ENCODE data around the gene REEP3. TPM values are rescaled to one million over a fixed set of nuclear protein-coding genes. Genes with fewer than 3 reads are reported as not detected.
"Not testable (repeated sequence)": the region's sequence is repeated elsewhere in the genome, so short reads cannot be mapped to it uniquely, and the experiment has no call there.

REEP3 gene
- total RNA-seq, 1 experiment from 2014 or later = 39.6 TPM

DNA sequence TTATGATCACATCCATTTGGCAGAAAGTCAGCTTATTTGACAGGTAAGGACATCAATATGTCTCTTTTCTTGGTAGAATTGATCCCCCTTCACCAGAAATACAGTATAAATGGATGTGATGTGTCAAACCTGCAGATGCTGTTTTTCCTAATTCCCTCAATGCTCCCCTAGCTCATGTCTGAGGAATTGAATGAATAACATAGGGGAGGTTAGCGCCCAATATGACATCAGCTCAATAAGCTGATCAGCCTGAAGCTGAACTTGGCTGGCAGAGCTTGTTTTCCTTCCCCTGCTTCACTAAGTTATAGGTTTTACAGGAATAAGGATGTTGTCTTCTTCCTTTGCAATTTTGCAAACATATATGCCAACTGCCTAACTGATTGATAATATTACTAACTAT, 132.5 kb downstream of the REEP3 start:
- TF ChIP-seq EZH2 (IDR thresholded peaks at IDR 0.05; ENCODE audit: borderline replicate concordance, low read depth, low read length, poor library complexity, severe bottlenecking) = no peak
- no peak overlapping the region for H3K4me3 ChIP-seq (ENCODE audit: low read depth, low read length, poor library complexity, severe bottlenecking)
- no peaks in the 10 kb centered on the region for H3K4me1 ChIP-seq (ENCODE audit: insufficient read depth, low read length, poor library complexity, severe bottlenecking)
- H3K9me3 ChIP-seq (ENCODE audit: low read depth, low read length, poor library complexity, severe bottlenecking) = no peaks in the 10 kb centered on the region
- no peaks in the 10 kb centered on the region for H3K36me3 ChIP-seq (ENCODE audit: insufficient read depth, low read length, poor library complexity, severe bottlenecking)
- H3K27me3 ChIP-seq (replicated peaks; ENCODE audit: insufficient read depth, low read depth, low read length, poor library complexity) = no peaks in the 10 kb centered on the region
- ChIA-PET CTCF (no interaction called here), POLR2A (ENCODE audit: low non-redundant PET) (no interaction called here)
- intact Hi-C loops (cut with micrococcal nuclease; ENCODE audit: unreplicated experiment) = no loop called here
- no TSS peak for BruUV-seq (replicated peaks)
- no peak for DNase-seq (ENCODE audit: low spot score)
- H3K27ac ChIP-seq (ENCODE audit: low read depth, low read length, poor library complexity, severe bottlenecking) = no peak overlapping the region

DNA sequence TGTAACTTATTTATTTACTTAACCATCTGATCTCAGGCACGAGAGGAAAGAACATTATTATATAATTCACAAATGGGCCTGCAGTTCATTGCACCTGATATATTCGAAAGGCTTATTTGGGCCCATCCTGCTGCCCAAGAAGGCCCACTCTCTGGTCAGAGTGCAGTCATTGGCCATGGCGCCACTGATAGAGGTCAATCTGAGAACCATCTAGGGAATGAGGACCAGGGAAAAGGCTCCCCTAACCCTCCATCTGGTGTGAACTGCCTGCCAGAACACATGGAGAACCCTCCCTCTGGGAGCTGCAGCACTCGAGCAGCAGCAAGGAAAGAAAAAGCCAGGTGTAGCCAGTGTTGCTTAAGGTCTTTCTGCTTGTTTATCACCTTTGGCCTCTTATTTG, 136.6 kb downstream of the REEP3 start:
- no peaks in the 10 kb centered on the region for H3K4me1 ChIP-seq (ENCODE audit: insufficient read depth, low read length, poor library complexity, severe bottlenecking)
- BruUV-seq (replicated peaks) = no TSS peak
- no peak overlapping the region for H3K27ac ChIP-seq (ENCODE audit: low read depth, low read length, poor library complexity, severe bottlenecking)
- DNase-seq (ENCODE audit: low spot score) = no peak
- H3K27me3 ChIP-seq (replicated peaks; ENCODE audit: insufficient read depth, low read depth, low read length, poor library complexity) = no peaks in the 10 kb centered on the region
- H3K4me3 ChIP-seq (ENCODE audit: low read depth, low read length, poor library complexity, severe bottlenecking) = no peak overlapping the region
- ChIA-PET POLR2A (ENCODE audit: low non-redundant PET) (no interaction called here), CTCF (no interaction called here)
- H3K36me3 ChIP-seq (ENCODE audit: insufficient read depth, low read length, poor library complexity, severe bottlenecking) = no peaks in the 10 kb centered on the region
- TF ChIP-seq, protein P1, sequence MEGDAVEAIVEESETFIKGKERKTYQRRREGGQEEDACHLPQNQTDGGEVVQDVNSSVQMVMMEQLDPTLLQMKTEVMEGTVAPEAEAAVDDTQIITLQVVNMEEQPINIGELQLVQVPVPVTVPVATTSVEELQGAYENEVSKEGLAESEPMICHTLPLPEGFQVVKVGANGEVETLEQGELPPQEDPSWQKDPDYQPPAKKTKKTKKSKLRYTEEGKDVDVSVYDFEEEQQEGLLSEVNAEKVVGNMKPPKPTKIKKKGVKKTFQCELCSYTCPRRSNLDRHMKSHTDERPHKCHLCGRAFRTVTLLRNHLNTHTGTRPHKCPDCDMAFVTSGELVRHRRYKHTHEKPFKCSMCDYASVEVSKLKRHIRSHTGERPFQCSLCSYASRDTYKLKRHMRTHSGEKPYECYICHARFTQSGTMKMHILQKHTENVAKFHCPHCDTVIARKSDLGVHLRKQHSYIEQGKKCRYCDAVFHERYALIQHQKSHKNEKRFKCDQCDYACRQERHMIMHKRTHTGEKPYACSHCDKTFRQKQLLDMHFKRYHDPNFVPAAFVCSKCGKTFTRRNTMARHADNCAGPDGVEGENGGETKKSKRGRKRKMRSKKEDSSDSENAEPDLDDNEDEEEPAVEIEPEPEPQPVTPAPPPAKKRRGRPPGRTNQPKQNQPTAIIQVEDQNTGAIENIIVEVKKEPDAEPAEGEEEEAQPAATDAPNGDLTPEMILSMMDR (conservative IDR thresholded peaks at IDR 0.05; ENCODE audit: low read depth, low read length) = no peak
- no peak for TF ChIP-seq EZH2 (IDR thresholded peaks at IDR 0.05; ENCODE audit: borderline replicate concordance, low read depth, low read length, poor library complexity, severe bottlenecking)
- intact Hi-C loops (cut with micrococcal nuclease; ENCODE audit: unreplicated experiment) = no loop called here
- H3K9me3 ChIP-seq (ENCODE audit: low read depth, low read length, poor library complexity, severe bottlenecking) = no peaks in the 10 kb centered on the region

DNA sequence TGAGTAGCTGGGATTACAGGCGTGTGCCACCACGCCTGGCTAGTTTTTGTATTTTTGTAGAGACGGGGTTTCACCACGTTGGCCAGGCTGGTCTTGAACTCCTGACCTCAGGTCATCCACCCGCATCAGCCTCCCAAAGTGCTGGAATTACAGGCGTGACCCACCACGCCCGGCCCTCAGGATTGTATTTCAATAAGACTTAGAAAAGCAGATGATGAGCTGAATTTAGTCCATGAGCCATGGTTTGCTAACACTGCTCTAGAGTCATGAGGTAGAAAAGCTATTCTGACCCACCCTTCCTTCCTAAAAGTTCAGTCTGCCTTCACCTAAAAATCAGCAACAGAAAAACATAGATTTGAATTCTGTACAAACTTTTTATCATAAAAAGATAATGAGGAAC, 139.7 kb downstream of the REEP3 start:
- H3K36me3 ChIP-seq (ENCODE audit: insufficient read depth, low read length, poor library complexity, severe bottlenecking); DNase-seq (ENCODE audit: low spot score); H3K4me3 ChIP-seq (ENCODE audit: low read depth, low read length, poor library complexity, severe bottlenecking); BruUV-seq (replicated peaks); H3K9me3 ChIP-seq (ENCODE audit: low read depth, low read length, poor library complexity, severe bottlenecking); H3K27ac ChIP-seq (ENCODE audit: low read depth, low read length, poor library complexity, severe bottlenecking); intact Hi-C loops (cut with micrococcal nuclease; ENCODE audit: unreplicated experiment); H3K27me3 ChIP-seq (replicated peaks; ENCODE audit: insufficient read depth, low read depth, low read length, poor library complexity); CTCF ChIA-PET: not testable (repeated sequence)
- H3K4me1 ChIP-seq (ENCODE audit: insufficient read depth, low read length, poor library complexity, severe bottlenecking) = peaks cover 11% of the 10 kb centered on the region
- POLR2A ChIA-PET (ENCODE audit: low non-redundant PET) = interaction anchor here (0.5 kb wide), 1 partner anchor 1805 kb away, joined by 3 read pairs; no protein-coding TSS in a partner anchor

DNA sequence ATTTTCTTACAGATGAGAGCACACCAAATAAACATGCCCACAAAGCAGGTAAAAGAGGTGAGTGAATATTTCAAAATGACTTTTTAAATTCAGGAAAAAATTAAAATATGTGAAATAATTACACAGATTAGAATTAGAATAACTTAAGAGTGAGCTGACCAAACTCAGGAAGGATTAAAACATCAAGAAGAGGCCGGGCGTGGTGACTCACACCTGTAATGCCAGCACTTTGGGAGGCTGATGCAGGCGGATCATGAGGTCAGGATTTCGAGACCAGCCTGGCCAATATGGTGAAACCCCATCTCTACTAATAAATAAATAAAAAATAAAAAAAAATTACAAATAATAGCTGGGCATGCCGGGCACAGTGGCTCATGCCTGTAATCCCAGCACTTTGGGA, 140.1 kb downstream of the REEP3 start:
- BruUV-seq (replicated peaks) = no TSS peak
- no peak overlapping the region for H3K27ac ChIP-seq (ENCODE audit: low read depth, low read length, poor library complexity, severe bottlenecking)
- no peak overlapping the region for H3K4me3 ChIP-seq (ENCODE audit: low read depth, low read length, poor library complexity, severe bottlenecking)
- DNase-seq (ENCODE audit: low spot score) = no peak
- intact Hi-C loops (cut with micrococcal nuclease; ENCODE audit: unreplicated experiment) = no loop called here
- H3K4me1 ChIP-seq (ENCODE audit: insufficient read depth, low read length, poor library complexity, severe bottlenecking) = peaks cover 14% of the 10 kb centered on the region
- no peaks in the 10 kb centered on the region for H3K9me3 ChIP-seq (ENCODE audit: low read depth, low read length, poor library complexity, severe bottlenecking)
- no peaks in the 10 kb centered on the region for H3K27me3 ChIP-seq (replicated peaks; ENCODE audit: insufficient read depth, low read depth, low read length, poor library complexity)
- POLR2A ChIA-PET (ENCODE audit: low non-redundant PET) = interaction anchor here (0.5 kb wide), 1 partner anchor 1805 kb away, joined by 3 read pairs; no protein-coding TSS in a partner anchor
- CTCF ChIA-PET = no interaction called here
- TF ChIP-seq EZH2 (IDR thresholded peaks at IDR 0.05; ENCODE audit: borderline replicate concordance, low read depth, low read length, poor library complexity, severe bottlenecking) = no peak
- TF ChIP-seq, protein P1 (conservative IDR thresholded peaks at IDR 0.05; ENCODE audit: low read depth, low read length) = no peak
- no peaks in the 10 kb centered on the region for H3K36me3 ChIP-seq (ENCODE audit: insufficient read depth, low read length, poor library complexity, severe bottlenecking)

Data from A673 (cell line).